H1 (cell line): ENCODE data around the gene ARID4A. TPM values are rescaled to one million over a fixed set of nuclear protein-coding genes. Genes with fewer than 3 reads are reported as not detected.

Experiments used
- CTCF ChIA-PET: fragments of 300-600 bp; sonication (Branson Sonifier 250); formaldehyde crosslinking; loops from one replicate; lab custom pipeline; 2021; ENCODE audit not compliant: partially characterized antibody; lab: Charles Lee
- POLR2A ChIA-PET: fragments of 300-600 bp; sonication (Branson Sonifier 250); formaldehyde crosslinking; loops from one replicate; lab custom pipeline; 2021; ENCODE audit warnings: inconsistent platforms; ENCODE audit not compliant: partially characterized antibody; lab: Charles Lee
- DNase-seq, 2 experiments: peaks; one replicate each; pipeline versions ENCODE4 v3.0.0 to v3.0.0-alpha.2; 2010 to 2022; ENCODE audit warnings: low spot score in 2 of 2, low read depth in 1 of 2, mixed read lengths in 1 of 2
- FAIRE-seq: peaks from 2 replicates; lab custom pipeline; 2011; peaks lifted over from hg19 to GRCh38; lab: Jason Lieb, UNC
- H2AFZ ChIP-seq: 2 replicates; pipeline ENCODE4 v1.8.1; 2012; ENCODE audit warnings: low read length, inconsistent platforms
- H2AK5ac ChIP-seq: 2 replicates; pipeline ENCODE4 v1.6.1; 2013; ENCODE audit warnings: low read depth, low read length
- H2BK120ac ChIP-seq: replicated peaks from 2 replicates; pipeline ENCODE3; 2013; ENCODE audit warnings: low read depth, low read length, inconsistent platforms
- H2BK12ac ChIP-seq: 2 replicates; pipeline ENCODE4 v1.6.1; 2013; ENCODE audit warnings: low read depth, low read length
- H2BK15ac ChIP-seq: 2 replicates; pipeline ENCODE4 v1.6.1; 2013; ENCODE audit warnings: low read length
- H2BK20ac ChIP-seq: 2 replicates; pipeline ENCODE4 v1.6.1; 2013; ENCODE audit warnings: low read length
- H2BK5ac ChIP-seq: 2 replicates; pipeline ENCODE4 v1.6.1; 2013; ENCODE audit warnings: low read depth, low read length
- H3K14ac ChIP-seq: 2 replicates; pipeline ENCODE4 v1.6.1; 2013; ENCODE audit warnings: inconsistent platforms; ENCODE audit not compliant: insufficient read length
- H3K18ac ChIP-seq: 2 replicates; pipeline ENCODE4 v1.6.1; 2013; ENCODE audit warnings: low read length; ENCODE audit errors: extremely low read depth
- H3K23ac ChIP-seq: 2 replicates; pipeline ENCODE4 v1.6.1; 2013; ENCODE audit warnings: inconsistent platforms; ENCODE audit not compliant: insufficient read length
- H3K23me2 ChIP-seq: 2 replicates; pipeline ENCODE4 v1.6.1; 2013; ENCODE audit warnings: low read depth, low read length
- H3K27ac ChIP-seq: 2 replicates; pipeline ENCODE4 v1.6.1; 2011; ENCODE audit warnings: low read depth, low read length, inconsistent platforms
- H3K27me3 ChIP-seq, 4 experiments: replicated peaks in 1 of 4; 1 replicate in 1 of 4; 2 replicates in 3 of 4; pipeline versions ENCODE4 v1.6.1 to v1.8.1; 2011 to 2013; ENCODE audit warnings: low read length in 3 of 4, mild to moderate bottlenecking in 3 of 4, inconsistent platforms in 2 of 4, mixed read lengths in 2 of 4, moderate library complexity in 1 of 4; ENCODE audit not compliant: control insufficient read depth in 3 of 4, insufficient read depth in 3 of 4; ENCODE audit errors: extremely low read depth in 1 of 4
- H3K36me3 ChIP-seq, 4 experiments: 2 replicates each; pipeline versions ENCODE4 v1.6.1 to v1.8.1; 2011 to 2013; ENCODE audit warnings: mild to moderate bottlenecking in 4 of 4, low read length in 3 of 4, moderate library complexity in 2 of 4, control low read depth in 1 of 4, inconsistent platforms in 1 of 4; ENCODE audit not compliant: insufficient read depth in 4 of 4, control insufficient read depth in 2 of 4
- H3K4ac ChIP-seq: replicated peaks from 2 replicates; pipeline ENCODE3; 2013; ENCODE audit warnings: low read length, low read depth, mixed read lengths, inconsistent platforms; ENCODE audit not compliant: insufficient read length
- H3K4me1 ChIP-seq, 4 experiments: replicated peaks in 1 of 4; 1 replicate in 1 of 4; 2 replicates in 3 of 4; pipeline versions ENCODE4 v1.6.1 to v1.8.1; 2011 to 2013; ENCODE audit warnings: low read length in 3 of 4, inconsistent platforms in 2 of 4, mixed read lengths in 1 of 4; ENCODE audit not compliant: insufficient read depth in 4 of 4, control insufficient read depth in 3 of 4
- H3K4me2 ChIP-seq, 2 experiments: 2 replicates each; pipeline versions ENCODE4 v1.6.1 to v1.8.1; 2011 to 2013; ENCODE audit warnings: low read depth in 2 of 2, low read length in 2 of 2, control low read depth in 1 of 2, inconsistent platforms in 1 of 2, mild to moderate bottlenecking in 1 of 2; ENCODE audit not compliant: insufficient read depth in 1 of 2
- H3K4me3 ChIP-seq, 4 experiments: fragments of 200-600, 300-600 bp in 1 of 4; sonication (generic), shearing (Covaris generic), sonication (Bioruptor Twin) in 1 of 4; 2 replicates each; pipeline versions ENCODE4 v1.5.1 to v1.8.1; 2011 to 2016; ENCODE audit warnings: low read length in 4 of 4, low read depth in 3 of 4, control low read depth in 2 of 4, inconsistent platforms in 2 of 4, mild to moderate bottlenecking in 2 of 4, mixed read lengths in 1 of 4, moderate library complexity in 1 of 4; ENCODE audit not compliant: insufficient read depth in 2 of 4; ENCODE audit errors: extremely low read depth in 1 of 4
- H3K56ac ChIP-seq: replicated peaks from 2 replicates; pipeline ENCODE3; 2013; ENCODE audit warnings: low read depth, mild to moderate bottlenecking, mixed read lengths, low read length, inconsistent platforms; ENCODE audit not compliant: insufficient read length
- H3K79me1 ChIP-seq: 2 replicates; pipeline ENCODE4 v1.6.1; 2013; ENCODE audit warnings: low read depth, low read length, control low read depth
- H3K79me2 ChIP-seq, 2 experiments: 2 replicates each; pipeline versions ENCODE4 v1.6.1 to v1.8.1; 2012 to 2013; ENCODE audit warnings: low read length in 2 of 2, mild to moderate bottlenecking in 2 of 2, inconsistent platforms in 1 of 2; ENCODE audit not compliant: insufficient read depth in 2 of 2, control insufficient read depth in 1 of 2
- H3K9ac ChIP-seq, 4 experiments: replicated peaks in 1 of 4; 1 replicate in 1 of 4; 2 replicates in 3 of 4; pipeline versions ENCODE4 v1.6.1 to v1.8.1; 2011 to 2013; ENCODE audit warnings: low read depth in 3 of 4, low read length in 3 of 4, control low read depth in 2 of 4, mild to moderate bottlenecking in 2 of 4, moderate library complexity in 2 of 4, inconsistent platforms in 1 of 4; ENCODE audit errors: extremely low read depth in 1 of 4
- H3K9me3 ChIP-seq, 2 experiments: 2 replicates each; pipeline versions ENCODE4 v1.6.1 to v1.8.1; 2012 to 2013; ENCODE audit warnings: mild to moderate bottlenecking in 2 of 2, moderate library complexity in 2 of 2, control low read depth in 1 of 2, inconsistent platforms in 1 of 2, low read depth in 1 of 2, low read length in 1 of 2, mixed read lengths in 1 of 2; ENCODE audit not compliant: insufficient read depth in 2 of 2
- H4K20me1 ChIP-seq, 2 experiments: replicated peaks in 1 of 2; 2 replicates each; pipeline versions ENCODE3 to v1.8.1; 2011 to 2013; ENCODE audit warnings: inconsistent platforms in 2 of 2, low read length in 2 of 2, mild to moderate bottlenecking in 1 of 2; ENCODE audit not compliant: insufficient read depth in 2 of 2, control insufficient read depth in 1 of 2
- H4K5ac ChIP-seq: 2 replicates; pipeline ENCODE4 v1.6.1; 2013; ENCODE audit warnings: low read length, low read depth, mixed read lengths, inconsistent platforms; ENCODE audit not compliant: insufficient read length
- H4K8ac ChIP-seq: 2 replicates; pipeline ENCODE4 v1.8.0; 2013; ENCODE audit warnings: mild to moderate bottlenecking, moderate library complexity, low read length, inconsistent platforms; ENCODE audit not compliant: insufficient read depth; ENCODE audit errors: extremely low read depth
- H4K91ac ChIP-seq: replicated peaks from 2 replicates; pipeline ENCODE3; 2013; ENCODE audit warnings: low read length, mixed read lengths, inconsistent platforms; ENCODE audit not compliant: insufficient read length
- BCL11A ChIP-seq, 2 experiments: IDR thresholded peaks; one replicate each; pipeline ENCODE4 v1.6.1; 2011; ENCODE audit warnings: low read depth in 2 of 2, low read length in 2 of 2, mild to moderate bottlenecking in 2 of 2
- CBX8 ChIP-seq: fragments of 300-800, 300-1000 bp; sonication (generic); IDR thresholded peaks from 2 replicates; pipeline ENCODE4 v1.7.1; 2016; ENCODE audit warnings: low read depth, low read length, borderline replicate concordance
- CEBPB ChIP-seq: IDR thresholded peaks from 2 replicates; pipeline ENCODE4 v1.6.1; 2012; ENCODE audit warnings: low read depth, low read length
- EP300 ChIP-seq, 2 experiments: IDR thresholded peaks; 1 replicate in 1 of 2; 2 replicates in 1 of 2; pipeline ENCODE4 v1.6.1; 2011 to 2012; ENCODE audit warnings: low read depth in 2 of 2, low read length in 2 of 2, mild to moderate bottlenecking in 2 of 2, borderline replicate concordance in 1 of 2, inconsistent platforms in 1 of 2, moderate library complexity in 1 of 2
- HDAC2 ChIP-seq, 2 experiments: fragments of 300-600 bp in 1 of 2; sonication (generic) in 1 of 2; IDR thresholded peaks; 2 replicates each; pipeline ENCODE4 v1.6.1; 2011 to 2012; ENCODE audit warnings: low read depth in 2 of 2, low read length in 2 of 2, mild to moderate bottlenecking in 2 of 2, moderate library complexity in 2 of 2, borderline replicate concordance in 1 of 2, inconsistent platforms in 1 of 2
- NRF1 ChIP-seq: IDR thresholded peaks from 2 replicates; pipeline ENCODE4 v1.6.1; 2011; ENCODE audit warnings: mild to moderate bottlenecking, low read depth, low read length, improper control_type of control experiment
- RFX5 ChIP-seq: IDR thresholded peaks from 2 replicates; pipeline ENCODE4 v1.6.1; 2011; ENCODE audit warnings: low read depth, low read length, improper control_type of control experiment, borderline replicate concordance
- RNF2 ChIP-seq: fragments of 200-900, 300-1000 bp; sonication (generic); IDR thresholded peaks from 2 replicates; pipeline ENCODE4 v1.7.1; 2016; ENCODE audit warnings: borderline replicate concordance, low read depth, mild to moderate bottlenecking, antibody characterized with exemption, low read length; ENCODE audit not compliant: poor library complexity, severe bottlenecking; ENCODE audit errors: missing control alignments
- SAP30 ChIP-seq: fragments of 300-600 bp; sonication (generic); IDR thresholded peaks from 2 replicates; pipeline ENCODE4 v1.7.1; 2012; ENCODE audit warnings: low read length, moderate library complexity, mild to moderate bottlenecking, inconsistent platforms; ENCODE audit not compliant: insufficient read depth, insufficient replicate concordance
- SIRT6 ChIP-seq: IDR thresholded peaks from one replicate; pipeline ENCODE4 v1.7.1; 2012; ENCODE audit warnings: low read length, inconsistent platforms
- SP2 ChIP-seq: IDR thresholded peaks from 2 replicates; pipeline ENCODE4 v1.6.1; 2012; ENCODE audit warnings: mild to moderate bottlenecking, low read length, inconsistent platforms
- SUZ12 ChIP-seq: fragments of 200-600 bp; sonication (generic); IDR thresholded peaks from 2 replicates; pipeline ENCODE4 v1.6.1; 2012; ENCODE audit warnings: mild to moderate bottlenecking, inconsistent platforms, low read length, moderate library complexity, mixed read lengths
- ZNF274 ChIP-seq: IDR thresholded peaks from 2 replicates; pipeline ENCODE4 v1.7.0; 2012; ENCODE audit warnings: low read length, borderline replicate concordance; ENCODE audit errors: extremely low read depth
- polyA plus RNA-seq, 7 experiments: library from polyadenylated mRNA; depleted of rRNA in 3 of 7; stranded (reverse) in 5 of 7; unstranded in 2 of 7; fragments of >200 nt in 5 of 7; fragments of 200-250 nt in 2 of 7; gene quantifications; 1 replicate in 5 of 7; 2 replicates in 1 of 7; 4 replicates in 1 of 7; pipeline versions ENCODE4 v1.2.1 to v1.2.3, GENCODE V29; 2011 to 2013; ENCODE audit warnings: missing spikeins in 2 of 7, mixed read lengths in 2 of 7
- total RNA-seq: library from RNA; stranded (reverse); fragmentation: NEBNext Ultra II Directional; extraction: Animal tissue kit (Norgen Biotek cat#: 25700); gene quantifications from 2 replicates; pipeline ENCODE4 v1.2.1, GENCODE V29; 2021
- TF ChIP-seq, protein P1 (sequence below): IDR thresholded peaks from 2 replicates; pipeline ENCODE4 v1.6.1; 2011; ENCODE audit warnings: low read depth, mild to moderate bottlenecking, low read length; ENCODE audit not compliant: insufficient read depth

Gene ARID4A
- total and polyA plus RNA-seq, 2 of the 8 experiments (the other 6 are each of a cell fraction or from before 2014, with no cell fraction given) = 2.1 to 14.6 TPM

DNA sequence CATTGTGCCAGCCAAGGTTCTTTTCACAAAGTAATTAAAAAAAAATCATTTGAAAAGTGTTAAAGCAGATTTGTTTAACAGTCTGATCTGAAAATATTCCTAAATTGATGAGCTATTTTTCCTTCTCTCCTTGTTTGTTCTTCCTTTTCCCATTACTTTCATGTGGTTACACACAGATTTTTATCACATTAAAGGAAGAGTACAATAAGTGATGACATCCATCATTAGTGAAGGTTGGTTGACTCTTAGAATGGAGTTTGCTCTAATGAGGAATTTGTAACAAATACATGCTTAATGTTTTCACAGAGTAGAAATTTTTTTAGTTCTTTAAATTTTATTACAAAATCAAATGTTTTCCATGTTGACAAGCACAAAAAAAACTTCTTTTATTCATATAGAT, 78.4 kb downstream of the ARID4A start:
- Histone ChIP-seq H4K20me1 (peaks cover 0 to 3% of the 10 kb centered on the region in 2 experiments), H4K91ac (no peak overlapping the region), H3K9me3 (no peaks in the 10 kb centered on the region), H3K23me2 (no peaks in the 10 kb centered on the region), H2BK120ac (no peak overlapping the region), H3K36me3 (peaks cover under 1 to 19% (median 2%) of the 10 kb centered on the region in 4 experiments; a peak in 4 of 8 replicates), H3K4me3 (no peak overlapping the region), H3K56ac (no peak overlapping the region), H3K23ac (no peak overlapping the region), H3K27me3 (no peaks in the 10 kb centered on the region), H3K18ac (no peak overlapping the region), H2BK15ac (no peak overlapping the region), H2BK5ac (no peak overlapping the region), H3K4me1 (no peaks in the 10 kb centered on the region), H3K4ac (no peak overlapping the region), H3K14ac (no peak overlapping the region), H3K27ac (no peak overlapping the region), H4K8ac (no peak overlapping the region), H2AFZ (no peak overlapping the region), H2AK5ac (no peak overlapping the region), H2BK12ac (no peak overlapping the region), H3K9ac (no peak overlapping the region), H3K79me2 (no peaks in the 10 kb centered on the region), H2BK20ac (no peak overlapping the region), H3K79me1 (no peaks in the 10 kb centered on the region), H4K5ac (no peak overlapping the region), H3K4me2 (no peak overlapping the region)
- ChIA-PET CTCF (no interaction called here), POLR2A (no interaction called here)
- FAIRE-seq (no peak), DNase-seq (no peak)
- TF ChIP-seq SP2 = no peak
- no peak for TF ChIP-seq ZNF274
- TF ChIP-seq CEBPB = no peak
- no peak for TF ChIP-seq SUZ12
- no peak for TF ChIP-seq SAP30
- no peak for TF ChIP-seq RNF2
- TF ChIP-seq CBX8 = no peak
- no peak for TF ChIP-seq NRF1
- no peak for TF ChIP-seq BCL11A (IDR thresholded peaks at IDR 0.05; ENCODE audit: low read depth in 2 of 2, low read length in 2 of 2)
- no peak for TF ChIP-seq SIRT6
- no peak for TF ChIP-seq EP300 (IDR thresholded peaks at IDR 0.05; ENCODE audit: borderline replicate concordance in 1 of 2, low read depth in 2 of 2, low read length in 2 of 2)
- TF ChIP-seq, protein P1, sequence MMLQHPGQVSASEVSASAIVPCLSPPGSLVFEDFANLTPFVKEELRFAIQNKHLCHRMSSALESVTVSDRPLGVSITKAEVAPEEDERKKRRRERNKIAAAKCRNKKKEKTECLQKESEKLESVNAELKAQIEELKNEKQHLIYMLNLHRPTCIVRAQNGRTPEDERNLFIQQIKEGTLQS = no peak
- TF ChIP-seq HDAC2 (IDR thresholded peaks at IDR 0.05; ENCODE audit: borderline replicate concordance in 1 of 2, low read depth in 2 of 2, low read length in 2 of 2) = no peak
- TF ChIP-seq RFX5 = no peak
